8988T (cell line): ENCODE measurements around the gene OLFM2.

Source experiments
- DNase-seq: peaks from one replicate; pipeline ENCODE4 v3.0.0; 2011

Gene OLFM2

GRCh38 chr19:9903336-9903735, 33.0 kb downstream of the OLFM2 start:
- no peak for DNase-seq

GRCh38 chr19:9901642-9902041, 34.7 kb downstream of the OLFM2 start:
- DNase-seq, result no peak

- no peak for DNase-seq
Measured at GRCh38 chr19:9901020-9901419, 35.3 kb downstream of the OLFM2 start.

- DNase-seq, result no peak
Measured at GRCh38 chr19:9891609-9892373, 44.5 kb downstream of the OLFM2 start.

GRCh38 chr19:9885077-9885552, 51.2 kb downstream of the OLFM2 start:
- no peak for DNase-seq

- DNase-seq, result no peak
Measured at GRCh38 chr19:9883764-9884163, 52.6 kb downstream of the OLFM2 start.

- DNase-seq, result no peak
Measured at GRCh38 chr19:9883231-9883758, 53.0 kb downstream of the OLFM2 start.

GRCh38 chr19:9881720-9882119, 54.6 kb downstream of the OLFM2 start:
- no peak for DNase-seq

- no peak for DNase-seq
Measured at GRCh38 chr19:9878511-9879196, 57.7 kb downstream of the OLFM2 start.

GRCh38 chr19:9877780-9878510, 58.4 kb downstream of the OLFM2 start:
- no peak for DNase-seq

- DNase-seq, result no peak
Measured at GRCh38 chr19:9875796-9876195, 60.5 kb downstream of the OLFM2 start.

GRCh38 chr19:9875031-9875627, 61.2 kb downstream of the OLFM2 start:
- no peak for DNase-seq

GRCh38 chr19:9872618-9873242, 63.6 kb downstream of the OLFM2 start:
- DNase-seq, result no peak

- no peak for DNase-seq
Measured at GRCh38 chr19:9871626-9872338, 64.5 kb downstream of the OLFM2 start.

- DNase-seq, result no peak
Measured at GRCh38 chr19:9868983-9869617, 67.2 kb downstream of the OLFM2 start.

- DNase-seq, result no peak
Measured at GRCh38 chr19:9865732-9866501, 70.4 kb downstream of the OLFM2 start.

- DNase-seq, result no peak
Measured at GRCh38 chr19:9863759-9864158, 72.6 kb downstream of the OLFM2 start.

- DNase-seq, result no peak
Measured at GRCh38 chr19:9862938-9863337, 73.4 kb downstream of the OLFM2 start.

- DNase-seq, result no peak
Measured at GRCh38 chr19:9861503-9861902, 74.8 kb downstream of the OLFM2 start.

- DNase-seq, result no peak
Measured at GRCh38 chr19:9860407-9860806, 75.9 kb downstream of the OLFM2 start.

- no peak for DNase-seq
Measured at GRCh38 chr19:9858766-9859165, 77.5 kb downstream of the OLFM2 start.
